GM21717 (cell line): ENCODE results near the gene TRIM47.

Source experiments
- ATAC-seq: cut with Tn5 transposase; IDR thresholded peaks from one replicate; pipeline ENCODE4 v1.9.1; 2021; ENCODE audit warnings: mild to moderate bottlenecking, moderate library complexity; ENCODE audit not compliant: unreplicated experiment

TRIM47 gene, protein sequence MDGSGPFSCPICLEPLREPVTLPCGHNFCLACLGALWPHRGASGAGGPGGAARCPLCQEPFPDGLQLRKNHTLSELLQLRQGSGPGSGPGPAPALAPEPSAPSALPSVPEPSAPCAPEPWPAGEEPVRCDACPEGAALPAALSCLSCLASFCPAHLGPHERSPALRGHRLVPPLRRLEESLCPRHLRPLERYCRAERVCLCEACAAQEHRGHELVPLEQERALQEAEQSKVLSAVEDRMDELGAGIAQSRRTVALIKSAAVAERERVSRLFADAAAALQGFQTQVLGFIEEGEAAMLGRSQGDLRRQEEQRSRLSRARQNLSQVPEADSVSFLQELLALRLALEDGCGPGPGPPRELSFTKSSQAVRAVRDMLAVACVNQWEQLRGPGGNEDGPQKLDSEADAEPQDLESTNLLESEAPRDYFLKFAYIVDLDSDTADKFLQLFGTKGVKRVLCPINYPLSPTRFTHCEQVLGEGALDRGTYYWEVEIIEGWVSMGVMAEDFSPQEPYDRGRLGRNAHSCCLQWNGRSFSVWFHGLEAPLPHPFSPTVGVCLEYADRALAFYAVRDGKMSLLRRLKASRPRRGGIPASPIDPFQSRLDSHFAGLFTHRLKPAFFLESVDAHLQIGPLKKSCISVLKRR

GRCh38 chr17:75878174-75878998 is at the start of gene TRIM47:
TRIM47 (minus strand) TSS chr17:75878581; CDS start chr17:75878548, 33 bp downstream.
- no peak for ATAC-seq

DNA sequence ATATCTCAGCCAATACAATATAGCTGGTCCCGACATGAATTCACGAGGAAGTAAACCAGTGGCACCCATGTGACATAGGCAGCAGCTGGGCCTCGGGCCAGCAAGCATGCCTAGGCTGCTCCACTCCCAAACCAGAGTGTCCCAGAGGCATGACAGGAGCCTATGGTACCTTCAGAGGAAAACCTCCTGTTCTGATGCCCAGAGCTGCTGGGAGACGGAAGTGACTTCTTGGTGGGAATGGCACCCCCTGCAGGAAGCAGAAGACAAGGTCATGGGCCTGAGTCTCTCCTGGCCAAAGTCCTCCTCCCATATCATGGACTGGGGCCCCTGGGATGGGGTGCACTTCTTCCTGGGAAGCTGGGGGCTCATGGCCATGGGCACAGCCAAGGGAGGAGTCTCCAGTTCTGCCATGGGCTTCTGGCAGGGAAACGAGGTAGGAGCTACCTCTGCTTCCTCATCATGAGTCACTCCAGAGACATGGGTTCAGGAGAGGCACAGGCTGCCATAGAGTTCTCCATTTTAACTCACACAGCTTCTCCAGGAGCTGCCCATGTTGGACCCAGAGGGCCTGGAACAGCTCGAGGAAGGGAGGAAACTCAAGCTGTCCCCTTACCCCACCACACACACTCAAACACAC is 49.0 kb upstream of the TRIM47 start:
- no peak for ATAC-seq

GRCh38 chr17:75926456-75926855 is 48.1 kb upstream of the TRIM47 start:
- ATAC-seq: no peak

DNA sequence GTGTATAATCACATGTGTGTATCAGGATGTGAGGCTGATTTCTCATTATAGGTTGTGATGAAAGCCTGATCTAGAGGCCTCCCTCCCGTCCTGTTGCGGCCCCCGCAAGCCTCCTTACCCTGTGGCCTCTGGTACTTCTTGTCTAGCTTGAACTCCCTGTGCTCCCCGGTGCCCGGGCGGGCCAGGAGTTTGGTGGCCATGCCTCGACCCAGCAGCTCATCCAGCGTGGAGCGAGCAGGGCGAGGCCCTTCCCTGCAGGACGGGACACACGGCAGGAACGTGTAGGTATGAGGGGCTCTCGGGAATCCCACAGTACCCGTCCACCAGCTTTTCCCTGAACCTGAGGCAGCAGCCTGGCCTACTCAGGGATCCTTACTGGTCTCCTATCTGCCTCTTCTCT is 47.5 kb upstream of the TRIM47 start:
- no peak for ATAC-seq

- no peak for ATAC-seq
These were observed 46.7 kb upstream of the TRIM47 start for GRCh38 chr17:75925103-75925502.

DNA sequence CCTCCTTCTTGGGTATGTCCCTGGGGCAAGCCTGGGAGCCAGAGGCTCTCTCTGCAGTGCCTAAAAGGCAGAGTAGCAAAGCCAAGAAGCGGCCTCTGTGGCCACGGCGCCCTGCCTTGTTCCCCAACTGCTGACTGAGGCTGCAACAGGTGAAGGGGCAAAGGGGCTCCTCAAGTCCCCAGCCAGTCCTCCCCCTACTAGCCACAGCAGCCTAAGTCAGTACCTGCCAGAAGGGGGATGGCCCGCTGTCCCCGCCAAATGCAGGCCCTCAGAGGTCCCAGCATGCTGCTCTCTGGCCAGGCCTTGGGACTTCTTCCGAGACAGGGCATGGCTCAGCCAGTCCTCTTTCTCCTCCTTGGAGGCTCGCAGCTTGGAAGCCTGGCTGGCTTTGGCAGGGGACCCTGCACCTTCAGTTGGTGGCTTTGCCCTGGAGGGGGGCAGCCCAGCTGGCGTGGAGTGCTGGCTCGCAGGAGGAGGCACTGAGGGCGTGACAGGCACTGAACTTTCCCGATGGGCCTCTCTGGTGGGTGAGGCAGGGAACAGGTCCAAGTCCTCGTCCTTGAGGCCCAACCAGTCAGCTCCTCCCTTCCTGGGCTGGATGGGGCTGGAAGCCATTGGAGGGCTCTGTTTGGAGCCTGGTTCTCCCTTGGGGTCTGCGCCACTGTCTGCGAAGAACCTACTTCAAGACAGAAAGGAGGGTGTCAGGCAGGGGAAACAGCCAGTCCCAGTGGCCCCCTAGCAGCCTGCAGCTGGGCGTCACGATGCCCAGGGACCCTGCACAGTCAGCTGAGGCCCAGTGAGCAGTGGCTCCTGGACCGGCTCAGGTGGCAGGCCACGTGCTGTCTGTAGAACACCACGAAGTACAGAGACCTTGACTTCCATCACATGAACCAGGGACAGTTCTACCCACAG is 44.8 kb upstream of the TRIM47 start:
- no peak for ATAC-seq

GRCh38 chr17:75922173-75922961 is 44.0 kb upstream of the TRIM47 start:
- no peak for ATAC-seq

DNA sequence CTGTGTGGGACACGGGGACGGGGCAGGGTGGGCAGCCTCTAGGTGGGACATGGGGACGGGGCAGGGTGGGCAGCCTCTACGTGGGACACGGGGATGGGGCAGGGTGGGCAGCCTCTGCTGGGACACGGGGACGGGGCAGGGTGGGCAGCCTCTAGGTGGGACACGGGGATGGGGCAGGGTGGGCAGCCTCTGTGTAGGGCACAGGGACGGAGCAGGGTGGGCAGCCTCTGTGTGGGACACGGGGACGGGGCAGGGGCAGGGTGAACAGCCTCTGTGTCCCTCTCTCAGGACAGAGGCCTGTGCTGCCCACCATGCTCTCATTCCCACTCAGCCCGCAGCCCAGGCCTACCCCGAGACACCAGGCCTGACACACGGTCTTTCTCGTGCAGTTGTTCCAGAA is 43.2 kb upstream of the TRIM47 start:
- ATAC-seq: no peak

DNA sequence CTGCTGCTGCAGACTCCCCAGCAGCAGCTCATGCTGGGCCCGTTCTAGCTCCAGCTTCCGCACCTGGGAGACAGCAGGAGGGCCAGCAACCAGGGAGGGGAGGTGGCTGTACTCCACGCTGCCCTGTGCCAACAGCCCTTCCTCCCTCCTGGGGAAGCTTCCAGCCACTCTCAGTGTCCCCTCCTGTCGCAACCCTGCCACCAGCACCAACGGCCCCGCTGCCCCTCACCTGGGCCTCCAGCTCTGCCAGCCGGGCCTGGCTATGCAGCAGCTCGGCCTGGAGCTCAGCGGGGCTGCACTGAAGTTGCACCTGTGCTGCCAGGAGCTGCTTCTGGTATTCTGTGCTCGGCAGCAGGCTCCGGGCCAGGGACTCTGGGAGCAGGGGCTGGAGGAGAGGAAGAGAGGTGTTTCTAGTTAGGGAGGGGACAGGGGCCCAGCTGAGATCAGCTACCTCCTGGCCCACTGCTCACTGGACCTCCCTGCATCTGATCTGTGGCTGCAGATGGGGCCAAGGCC is 41.7 kb upstream of the TRIM47 start:
- ATAC-seq: no peak

DNA sequence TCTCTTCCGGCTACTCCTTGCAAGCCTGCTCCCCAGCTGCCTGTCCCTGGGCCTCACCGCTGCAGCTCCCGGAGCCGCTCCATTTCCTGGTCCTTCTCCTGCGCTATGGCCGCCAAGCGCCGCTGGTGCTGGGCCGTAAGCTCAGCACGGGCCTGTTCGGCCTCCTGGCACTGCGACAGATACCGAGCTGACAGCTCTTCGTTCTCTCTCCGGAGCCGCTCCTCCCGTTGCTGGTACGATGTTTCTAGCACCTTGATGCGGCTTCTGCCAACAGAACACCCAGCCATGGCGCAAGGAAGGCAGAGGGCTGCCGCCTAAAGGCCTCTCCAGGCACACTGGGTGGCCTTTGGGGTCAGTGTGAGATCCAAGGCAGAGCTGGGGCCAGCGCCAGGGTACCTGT is 41.2 kb upstream of the TRIM47 start:
- ATAC-seq: no peak

DNA sequence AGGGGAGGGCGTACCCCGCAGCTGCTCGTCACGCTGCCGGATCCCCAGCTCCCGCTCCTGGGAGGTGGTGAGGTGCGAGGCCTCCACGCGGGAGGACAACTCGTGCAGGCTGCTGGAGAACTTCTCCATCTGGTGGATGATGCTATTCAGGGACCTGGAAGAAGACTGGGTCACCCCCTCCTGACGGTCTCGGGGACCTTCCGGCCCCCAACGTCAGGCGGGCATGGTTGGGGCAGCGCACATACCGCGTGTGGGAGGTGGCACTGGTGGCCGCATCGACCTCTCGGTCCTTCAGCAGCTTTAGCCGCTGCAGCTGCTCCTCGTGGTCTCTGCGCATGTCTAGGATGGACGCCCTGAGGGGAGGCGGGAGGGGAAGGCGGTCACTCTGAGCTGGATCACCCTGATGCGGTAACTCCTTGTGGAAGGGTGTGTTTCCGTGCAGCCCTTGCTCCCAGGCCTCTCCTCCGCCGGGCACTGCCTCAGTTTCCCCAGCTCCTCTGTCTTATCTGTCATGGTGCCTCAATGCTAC is 39.6 kb upstream of the TRIM47 start:
- ATAC-seq: no peak

GRCh38 chr17:75917141-75917916 is 38.9 kb upstream of the TRIM47 start:
- no peak for ATAC-seq

GRCh38 chr17:75915268-75915667 is 36.9 kb upstream of the TRIM47 start:
- ATAC-seq: no peak

DNA sequence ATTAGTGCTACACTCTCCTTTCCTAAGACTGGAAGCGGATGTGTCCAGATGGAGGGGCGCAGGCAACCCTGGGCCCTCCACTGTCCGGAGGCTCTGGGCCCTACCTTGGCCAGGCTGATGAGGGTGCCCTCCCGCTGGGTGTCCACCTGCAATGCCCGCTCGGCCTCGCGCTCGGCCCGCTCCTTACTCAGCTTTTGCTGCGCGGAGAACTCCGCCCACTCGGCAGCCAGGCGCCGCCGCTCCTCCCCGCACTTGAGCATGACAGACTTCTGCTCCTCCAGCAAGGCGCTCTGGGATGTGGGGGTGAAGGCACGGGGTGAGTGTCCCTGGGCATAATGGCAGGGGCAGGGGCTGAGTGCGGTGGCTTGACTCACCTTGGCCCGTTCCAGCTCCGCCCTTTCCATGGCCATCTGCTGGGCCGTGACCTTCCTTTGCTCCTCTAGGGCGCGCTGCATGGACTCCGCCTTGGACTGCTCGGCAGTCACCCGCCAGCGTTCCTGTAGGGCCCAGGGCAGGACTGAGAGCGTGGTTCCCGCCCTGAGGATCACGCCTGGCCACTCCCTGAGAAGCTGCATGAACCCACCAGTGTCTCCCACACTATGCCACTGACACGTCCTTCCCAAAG is 36.4 kb upstream of the TRIM47 start:
- ATAC-seq: no peak

DNA sequence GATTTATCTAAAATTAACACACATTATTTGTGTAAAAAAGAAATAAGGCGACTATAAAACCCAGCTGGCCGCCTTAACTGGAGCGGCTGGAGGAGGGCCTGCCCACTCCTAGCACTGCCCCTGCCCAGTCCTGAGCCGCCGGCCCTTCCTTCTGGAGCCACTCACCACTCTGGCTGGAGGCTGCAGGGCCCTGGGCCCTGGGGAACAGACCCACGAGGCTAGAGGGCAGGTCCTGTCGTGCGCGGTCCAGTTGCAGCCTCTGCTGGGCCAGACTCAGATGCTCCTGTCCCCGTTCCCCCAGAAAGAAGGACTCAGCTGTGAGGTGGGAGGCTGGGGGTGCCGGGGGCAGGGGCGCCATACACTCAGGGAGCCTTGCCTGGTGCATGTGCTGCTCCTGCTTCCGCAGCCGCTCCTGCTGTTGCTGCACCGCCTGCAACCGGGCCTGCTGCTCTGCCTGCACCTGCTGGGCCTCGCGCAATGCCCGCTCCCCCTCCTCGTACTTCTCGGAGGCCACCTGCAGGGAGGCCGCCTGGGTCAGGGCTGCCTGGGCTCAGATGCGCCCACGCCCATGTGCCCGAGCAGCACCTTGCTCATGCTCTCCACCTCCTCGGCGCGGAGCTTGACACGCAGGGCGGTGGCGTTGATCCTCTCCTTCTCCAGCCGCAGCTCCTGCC is 35.3 kb upstream of the TRIM47 start:
- no peak for ATAC-seq

DNA sequence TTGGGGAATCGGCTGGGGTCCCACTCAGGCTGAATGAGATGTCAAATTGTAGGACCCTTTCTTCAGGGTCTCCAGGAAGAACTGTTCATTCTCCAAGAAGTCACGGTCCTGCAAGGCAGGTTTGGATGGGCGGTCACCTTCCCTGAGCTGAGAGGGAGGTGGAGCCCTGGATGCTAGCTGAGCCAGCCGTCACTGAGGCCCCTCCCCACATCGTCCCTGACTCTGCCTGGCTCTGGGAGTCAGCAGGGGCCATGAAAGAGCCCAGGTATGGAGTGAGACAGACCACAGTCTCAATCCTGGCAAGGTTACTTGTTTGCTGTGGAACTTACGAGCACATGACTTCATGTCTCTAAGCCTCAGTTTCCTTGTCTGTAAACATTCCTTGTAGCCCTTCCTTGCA is 32.3 kb upstream of the TRIM47 start:
- ATAC-seq: no peak

- no peak for ATAC-seq
These were observed 31.5 kb upstream of the TRIM47 start for GRCh38 chr17:75909812-75910274.
